Measurements from ENCODE around the gene IL17A.

GRCh38 chr6:52190409-52190808 lies 4.2 kb downstream of the IL17A start:
- TF ChIP-seq EZH2 (IDR thresholded peaks at IDR 0.05; ENCODE audit: low read length, missing control alignments) (no peak), CTCF (conservative IDR thresholded peaks at IDR 0.05 in 1 of 2, IDR thresholded peaks at IDR 0.05 in 1 of 2; ENCODE audit: low read depth in 1 of 2, low read length in 2 of 2) (no peak)
